H1 (cell line): ENCODE results near the gene DHRS4. TPM values are rescaled to one million over a fixed set of nuclear protein-coding genes. Genes with fewer than 3 reads are reported as not detected.

Source experiments
- CTCF ChIA-PET: fragments of 300-600 bp; sonication (Branson Sonifier 250); formaldehyde crosslinking; loops from one replicate; lab custom pipeline; 2021; ENCODE audit not compliant: partially characterized antibody; lab: Charles Lee
- POLR2A ChIA-PET: fragments of 300-600 bp; sonication (Branson Sonifier 250); formaldehyde crosslinking; loops from one replicate; lab custom pipeline; 2021; ENCODE audit warnings: inconsistent platforms; ENCODE audit not compliant: partially characterized antibody; lab: Charles Lee
- DNase-seq, 2 experiments: peaks; one replicate each; pipeline versions ENCODE4 v3.0.0 to v3.0.0-alpha.2; 2010 to 2022; ENCODE audit warnings: low spot score in 2 of 2, low read depth in 1 of 2, mixed read lengths in 1 of 2
- FAIRE-seq: peaks from 2 replicates; lab custom pipeline; 2011; peaks lifted over from hg19 to GRCh38; lab: Jason Lieb, UNC
- H2AFZ ChIP-seq: 2 replicates; pipeline ENCODE4 v1.8.1; 2012; ENCODE audit warnings: low read length, inconsistent platforms
- H2AK5ac ChIP-seq: 2 replicates; pipeline ENCODE4 v1.6.1; 2013; ENCODE audit warnings: low read depth, low read length
- H2BK120ac ChIP-seq: replicated peaks from 2 replicates; pipeline ENCODE3; 2013; ENCODE audit warnings: low read depth, low read length, inconsistent platforms
- H2BK12ac ChIP-seq: 2 replicates; pipeline ENCODE4 v1.6.1; 2013; ENCODE audit warnings: low read depth, low read length
- H2BK15ac ChIP-seq: 2 replicates; pipeline ENCODE4 v1.6.1; 2013; ENCODE audit warnings: low read length
- H2BK20ac ChIP-seq: 2 replicates; pipeline ENCODE4 v1.6.1; 2013; ENCODE audit warnings: low read length
- H2BK5ac ChIP-seq: 2 replicates; pipeline ENCODE4 v1.6.1; 2013; ENCODE audit warnings: low read depth, low read length
- H3K14ac ChIP-seq: 2 replicates; pipeline ENCODE4 v1.6.1; 2013; ENCODE audit warnings: inconsistent platforms; ENCODE audit not compliant: insufficient read length
- H3K18ac ChIP-seq: 2 replicates; pipeline ENCODE4 v1.6.1; 2013; ENCODE audit warnings: low read length; ENCODE audit errors: extremely low read depth
- H3K23ac ChIP-seq: 2 replicates; pipeline ENCODE4 v1.6.1; 2013; ENCODE audit warnings: inconsistent platforms; ENCODE audit not compliant: insufficient read length
- H3K23me2 ChIP-seq: 2 replicates; pipeline ENCODE4 v1.6.1; 2013; ENCODE audit warnings: low read depth, low read length
- H3K27ac ChIP-seq: 2 replicates; pipeline ENCODE4 v1.6.1; 2011; ENCODE audit warnings: low read depth, low read length, inconsistent platforms
- H3K27me3 ChIP-seq, 4 experiments: replicated peaks in 1 of 4; 1 replicate in 1 of 4; 2 replicates in 3 of 4; pipeline versions ENCODE4 v1.6.1 to v1.8.1; 2011 to 2013; ENCODE audit warnings: low read length in 3 of 4, mild to moderate bottlenecking in 3 of 4, inconsistent platforms in 2 of 4, mixed read lengths in 2 of 4, moderate library complexity in 1 of 4; ENCODE audit not compliant: control insufficient read depth in 3 of 4, insufficient read depth in 3 of 4; ENCODE audit errors: extremely low read depth in 1 of 4
- H3K36me3 ChIP-seq, 4 experiments: 2 replicates each; pipeline versions ENCODE4 v1.6.1 to v1.8.1; 2011 to 2013; ENCODE audit warnings: mild to moderate bottlenecking in 4 of 4, low read length in 3 of 4, moderate library complexity in 2 of 4, control low read depth in 1 of 4, inconsistent platforms in 1 of 4; ENCODE audit not compliant: insufficient read depth in 4 of 4, control insufficient read depth in 2 of 4
- H3K4ac ChIP-seq: replicated peaks from 2 replicates; pipeline ENCODE3; 2013; ENCODE audit warnings: low read length, low read depth, mixed read lengths, inconsistent platforms; ENCODE audit not compliant: insufficient read length
- H3K4me1 ChIP-seq, 4 experiments: replicated peaks in 1 of 4; 1 replicate in 1 of 4; 2 replicates in 3 of 4; pipeline versions ENCODE4 v1.6.1 to v1.8.1; 2011 to 2013; ENCODE audit warnings: low read length in 3 of 4, inconsistent platforms in 2 of 4, mixed read lengths in 1 of 4; ENCODE audit not compliant: insufficient read depth in 4 of 4, control insufficient read depth in 3 of 4
- H3K4me2 ChIP-seq, 2 experiments: 2 replicates each; pipeline versions ENCODE4 v1.6.1 to v1.8.1; 2011 to 2013; ENCODE audit warnings: low read depth in 2 of 2, low read length in 2 of 2, control low read depth in 1 of 2, inconsistent platforms in 1 of 2, mild to moderate bottlenecking in 1 of 2; ENCODE audit not compliant: insufficient read depth in 1 of 2
- H3K4me3 ChIP-seq, 4 experiments: fragments of 200-600, 300-600 bp in 1 of 4; sonication (generic), shearing (Covaris generic), sonication (Bioruptor Twin) in 1 of 4; 2 replicates each; pipeline versions ENCODE4 v1.5.1 to v1.8.1; 2011 to 2016; ENCODE audit warnings: low read length in 4 of 4, low read depth in 3 of 4, control low read depth in 2 of 4, inconsistent platforms in 2 of 4, mild to moderate bottlenecking in 2 of 4, mixed read lengths in 1 of 4, moderate library complexity in 1 of 4; ENCODE audit not compliant: insufficient read depth in 2 of 4; ENCODE audit errors: extremely low read depth in 1 of 4
- H3K56ac ChIP-seq: replicated peaks from 2 replicates; pipeline ENCODE3; 2013; ENCODE audit warnings: low read depth, mild to moderate bottlenecking, mixed read lengths, low read length, inconsistent platforms; ENCODE audit not compliant: insufficient read length
- H3K79me1 ChIP-seq: 2 replicates; pipeline ENCODE4 v1.6.1; 2013; ENCODE audit warnings: low read depth, low read length, control low read depth
- H3K79me2 ChIP-seq, 2 experiments: 2 replicates each; pipeline versions ENCODE4 v1.6.1 to v1.8.1; 2012 to 2013; ENCODE audit warnings: low read length in 2 of 2, mild to moderate bottlenecking in 2 of 2, inconsistent platforms in 1 of 2; ENCODE audit not compliant: insufficient read depth in 2 of 2, control insufficient read depth in 1 of 2
- H3K9ac ChIP-seq, 4 experiments: replicated peaks in 1 of 4; 1 replicate in 1 of 4; 2 replicates in 3 of 4; pipeline versions ENCODE4 v1.6.1 to v1.8.1; 2011 to 2013; ENCODE audit warnings: low read depth in 3 of 4, low read length in 3 of 4, control low read depth in 2 of 4, mild to moderate bottlenecking in 2 of 4, moderate library complexity in 2 of 4, inconsistent platforms in 1 of 4; ENCODE audit errors: extremely low read depth in 1 of 4
- H3K9me3 ChIP-seq, 2 experiments: 2 replicates each; pipeline versions ENCODE4 v1.6.1 to v1.8.1; 2012 to 2013; ENCODE audit warnings: mild to moderate bottlenecking in 2 of 2, moderate library complexity in 2 of 2, control low read depth in 1 of 2, inconsistent platforms in 1 of 2, low read depth in 1 of 2, low read length in 1 of 2, mixed read lengths in 1 of 2; ENCODE audit not compliant: insufficient read depth in 2 of 2
- H4K20me1 ChIP-seq, 2 experiments: replicated peaks in 1 of 2; 2 replicates each; pipeline versions ENCODE3 to v1.8.1; 2011 to 2013; ENCODE audit warnings: inconsistent platforms in 2 of 2, low read length in 2 of 2, mild to moderate bottlenecking in 1 of 2; ENCODE audit not compliant: insufficient read depth in 2 of 2, control insufficient read depth in 1 of 2
- H4K5ac ChIP-seq: 2 replicates; pipeline ENCODE4 v1.6.1; 2013; ENCODE audit warnings: low read length, low read depth, mixed read lengths, inconsistent platforms; ENCODE audit not compliant: insufficient read length
- H4K8ac ChIP-seq: 2 replicates; pipeline ENCODE4 v1.8.0; 2013; ENCODE audit warnings: mild to moderate bottlenecking, moderate library complexity, low read length, inconsistent platforms; ENCODE audit not compliant: insufficient read depth; ENCODE audit errors: extremely low read depth
- H4K91ac ChIP-seq: replicated peaks from 2 replicates; pipeline ENCODE3; 2013; ENCODE audit warnings: low read length, mixed read lengths, inconsistent platforms; ENCODE audit not compliant: insufficient read length
- BRCA1 ChIP-seq: IDR thresholded peaks from 2 replicates; pipeline ENCODE4 v1.6.1; 2012; ENCODE audit warnings: low read depth, low read length, improper control_type of control experiment
- CBX8 ChIP-seq: fragments of 300-800, 300-1000 bp; sonication (generic); IDR thresholded peaks from 2 replicates; pipeline ENCODE4 v1.7.1; 2016; ENCODE audit warnings: low read depth, low read length, borderline replicate concordance
- CEBPB ChIP-seq: IDR thresholded peaks from 2 replicates; pipeline ENCODE4 v1.6.1; 2012; ENCODE audit warnings: low read depth, low read length
- MAFK ChIP-seq: IDR thresholded peaks from 2 replicates; pipeline ENCODE4 v1.6.1; 2012; ENCODE audit warnings: low read depth, mild to moderate bottlenecking, improper control_type of control experiment, low read length
- NRF1 ChIP-seq: IDR thresholded peaks from 2 replicates; pipeline ENCODE4 v1.6.1; 2011; ENCODE audit warnings: mild to moderate bottlenecking, low read depth, low read length, improper control_type of control experiment
- PHF8 ChIP-seq: fragments of 200-600 bp; sonication (generic); conservative IDR thresholded peaks from 2 replicates; pipeline ENCODE4 v1.7.1; 2012; ENCODE audit warnings: low read depth, mild to moderate bottlenecking, inconsistent platforms, low read length, moderate library complexity
- POLR2A ChIP-seq, 2 experiments: IDR thresholded peaks; 1 replicate in 1 of 2; 2 replicates in 1 of 2; pipeline ENCODE4 v1.6.1; 2011; ENCODE audit warnings: low read depth in 2 of 2, low read length in 2 of 2, mild to moderate bottlenecking in 2 of 2; ENCODE audit errors: control extremely low read depth in 1 of 2
- RAD21 ChIP-seq, 2 experiments: IDR thresholded peaks in 1 of 2; conservative IDR thresholded peaks in 1 of 2; 2 replicates each; pipeline ENCODE4 v1.6.1; 2011; ENCODE audit warnings: low read depth in 2 of 2, low read length in 2 of 2, improper control_type of control experiment in 1 of 2, inconsistent platforms in 1 of 2, mild to moderate bottlenecking in 1 of 2, moderate library complexity in 1 of 2
- RNF2 ChIP-seq: fragments of 200-900, 300-1000 bp; sonication (generic); IDR thresholded peaks from 2 replicates; pipeline ENCODE4 v1.7.1; 2016; ENCODE audit warnings: borderline replicate concordance, low read depth, mild to moderate bottlenecking, antibody characterized with exemption, low read length; ENCODE audit not compliant: poor library complexity, severe bottlenecking; ENCODE audit errors: missing control alignments
- SP1 ChIP-seq: IDR thresholded peaks from 2 replicates; pipeline ENCODE4 v1.6.1; 2011; ENCODE audit warnings: low read depth, low read length
- SP4 ChIP-seq: IDR thresholded peaks from 2 replicates; pipeline ENCODE4 v1.6.1; 2012; ENCODE audit warnings: low read length, inconsistent platforms
- SUZ12 ChIP-seq: fragments of 200-600 bp; sonication (generic); IDR thresholded peaks from 2 replicates; pipeline ENCODE4 v1.6.1; 2012; ENCODE audit warnings: mild to moderate bottlenecking, inconsistent platforms, low read length, moderate library complexity, mixed read lengths
- TAF7 ChIP-seq: optimal IDR thresholded peaks from 2 replicates; pipeline ENCODE3; 2011; ENCODE audit warnings: low read depth, mild to moderate bottlenecking, inconsistent platforms, low read length, moderate library complexity, borderline replicate concordance
- TCF12 ChIP-seq: IDR thresholded peaks from 2 replicates; pipeline ENCODE4 v1.6.1; 2011; ENCODE audit warnings: low read depth, mild to moderate bottlenecking, low read length
- WGBS, 2 experiments: shearing (Covaris generic) in 1 of 2; methylation state at CpG; one replicate each; pipeline versions ENCODE4 v1.1.6 to v1.1.7; 2013 to 2015; ENCODE audit warnings: low lambda C conversion rate in 2 of 2, mixed read lengths in 2 of 2, inconsistent platforms in 1 of 2, low coverage in 1 of 2, missing lambda C conversion rate in 1 of 2; ENCODE audit not compliant: insufficient replicate concordance in 2 of 2, insufficient coverage in 1 of 2, insufficient read length in 1 of 2; ENCODE audit errors: extremely low coverage in 1 of 2, missing lambda C conversion rate in 1 of 2; 5-methylcytosine and 5-hydroxymethylcytosine counted together
- polyA plus RNA-seq, 7 experiments: library from polyadenylated mRNA; depleted of rRNA in 3 of 7; stranded (reverse) in 5 of 7; unstranded in 2 of 7; fragments of >200 nt in 5 of 7; fragments of 200-250 nt in 2 of 7; gene quantifications; 1 replicate in 5 of 7; 2 replicates in 1 of 7; 4 replicates in 1 of 7; pipeline versions ENCODE4 v1.2.1 to v1.2.3, GENCODE V29; 2011 to 2013; ENCODE audit warnings: missing spikeins in 2 of 7, mixed read lengths in 2 of 7
- total RNA-seq: library from RNA; stranded (reverse); fragmentation: NEBNext Ultra II Directional; extraction: Animal tissue kit (Norgen Biotek cat#: 25700); gene quantifications from 2 replicates; pipeline ENCODE4 v1.2.1, GENCODE V29; 2021

DHRS4 gene
- total and polyA plus RNA-seq, 2 of the 8 experiments (the other 6 are each of a cell fraction or from before 2014, with no cell fraction given): 11.7 to 16.2 TPM

DNA sequence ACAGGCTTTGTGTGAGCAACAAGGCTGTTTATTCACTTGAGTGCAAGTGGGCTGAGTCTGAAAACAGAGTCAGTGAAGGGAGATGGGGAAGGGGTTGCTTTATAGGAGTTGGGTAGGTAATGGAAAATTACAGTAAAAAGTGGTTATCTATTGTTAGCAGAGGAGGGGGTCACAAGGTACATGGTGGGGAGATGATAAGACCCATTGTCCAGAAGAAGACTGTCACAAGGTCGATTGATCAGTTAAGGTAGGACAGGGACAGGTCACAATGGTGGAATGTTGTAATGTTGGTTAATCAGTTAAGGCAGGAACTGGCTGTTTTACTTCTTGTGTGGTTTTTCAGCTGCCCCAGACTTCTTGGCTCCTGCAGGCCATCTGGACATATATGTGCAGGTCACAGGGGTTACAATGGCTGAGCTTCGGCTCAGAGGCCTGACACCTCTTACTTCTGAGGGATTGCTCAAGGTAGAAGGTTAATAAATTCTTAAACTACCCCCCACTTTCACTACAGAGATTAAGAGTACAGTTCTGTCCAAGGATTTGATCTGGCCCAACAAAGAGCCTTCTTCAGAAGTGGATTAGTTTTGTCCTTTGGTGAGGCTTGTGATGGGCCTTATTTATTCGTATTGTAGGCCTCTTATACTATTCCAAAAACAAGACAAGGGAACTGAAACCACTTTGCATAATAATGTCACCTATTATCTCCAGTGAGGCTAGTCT, 13.8 kb upstream of the DHRS4 start:
- H4K5ac ChIP-seq: no peak overlapping the region
- POLR2A ChIA-PET: no interaction called here
- no peak overlapping the region for H2BK120ac ChIP-seq
- H3K14ac ChIP-seq: no peak overlapping the region
- peaks cover 1% of the 10 kb centered on the region; the same call in 1 of the 2 replicates for H3K23me2 ChIP-seq
- no peak overlapping the region for H3K18ac ChIP-seq
- DNase-seq (no peak), FAIRE-seq (no peak)
- H3K9me3 ChIP-seq: no peaks in the 10 kb centered on the region
- H3K9ac ChIP-seq: no peak overlapping the region
- H3K79me2 ChIP-seq: no peaks in the 10 kb centered on the region
- no peaks in the 10 kb centered on the region for H3K27me3 ChIP-seq
- H2BK5ac ChIP-seq: no peak overlapping the region
- no peak overlapping the region for H2BK15ac ChIP-seq
- H4K91ac ChIP-seq: no peak overlapping the region
- no peak overlapping the region for H2BK20ac ChIP-seq
- no peak overlapping the region for H2BK12ac ChIP-seq
- no peak overlapping the region for H3K4me2 ChIP-seq
- no peaks in the 10 kb centered on the region for H3K36me3 ChIP-seq
- no peak overlapping the region for H2AK5ac ChIP-seq
- WGBS, 2 experiments: 92% methylated on average over 3 of the region's 3 CpGs; no CpG with 5 or more reads in 1 of the 2 experiments
- no peaks in the 10 kb centered on the region; a peak in 1 of 7 replicates for H3K4me1 ChIP-seq
- no peak overlapping the region for H3K4ac ChIP-seq
- CTCF ChIA-PET: no interaction called here
- no peak overlapping the region for H3K56ac ChIP-seq
- no peaks in the 10 kb centered on the region for H3K79me1 ChIP-seq
- H4K20me1 ChIP-seq: no peaks in the 10 kb centered on the region
- no peak overlapping the region for H3K4me3 ChIP-seq
- no peak overlapping the region for H3K27ac ChIP-seq
- no peak overlapping the region for H2AFZ ChIP-seq
- no peak overlapping the region for H4K8ac ChIP-seq
- no peak overlapping the region for H3K23ac ChIP-seq
- TF ChIP-seq RAD21 (IDR thresholded peaks at IDR 0.05 in 1 of 2, conservative IDR thresholded peaks at IDR 0.05 in 1 of 2; ENCODE audit: low read depth in 2 of 2, low read length in 2 of 2) (no peak), CBX8 (no peak), RNF2 (no peak), BRCA1 (no peak), NRF1 (no peak), PHF8 (no peak), SP1 (no peak), CEBPB (no peak), SUZ12 (no peak), TAF7 (no peak), TCF12 (no peak), SP4 (no peak), MAFK (no peak), POLR2A (IDR thresholded peaks at IDR 0.05; ENCODE audit: control extremely low read depth in 1 of 2, low read depth in 2 of 2, low read length in 2 of 2) (no peak)
